ENCODE data around the gene SH3BP5.

GRCh38 chr3:15306979-15307359 lies 25.4 kb downstream of the SH3BP5 start:
- TF ChIP-seq POLR2A (IDR thresholded peaks at IDR 0.05) (no peak), CTCF (IDR thresholded peaks at IDR 0.05) (no peak)
